Activated effector memory CD4-positive, alpha-beta T cell treated with Interleukin-2 at 50 U/mL for 16 hours (primary cell): Measurements from ENCODE around the gene MYH7.
"Not testable (repeated sequence)": the region's sequence is repeated elsewhere in the genome, so short reads cannot be mapped to it uniquely, and the experiment has no call there.

Experiments
- DNase-seq: peaks from one replicate; pipeline ENCODE4 v3.0.0-alpha.2; 2020

Gene MYH7

GRCh38 chr14:23435543-23436326 is at the start of gene MYH7:
Gene MYH7 (minus strand): TSS chr14:23435660. CDS start chr14:23433732, 1,928 bp downstream.
- no peak for DNase-seq

GRCh38 chr14:23483236-23483854 is 47.9 kb upstream of the MYH7 start:
- no peak for DNase-seq

GRCh38 chr14:23482823-23483148 is 47.3 kb upstream of the MYH7 start:
- DNase-seq, result no peak

- DNase-seq, result no peak
Measured at GRCh38 chr14:23481979-23482822, 46.7 kb upstream of the MYH7 start.

GRCh38 chr14:23481362-23481970 is 46.0 kb upstream of the MYH7 start:
- no peak for DNase-seq

- DNase-seq, result peak; percentile 25
Measured at GRCh38 chr14:23478109-23478759, 42.8 kb upstream of the MYH7 start.

- no peak for DNase-seq
Measured at GRCh38 chr14:23470947-23471346, 35.5 kb upstream of the MYH7 start.

GRCh38 chr14:23469906-23470403 is 34.5 kb upstream of the MYH7 start:
- DNase-seq, result no peak

- DNase-seq, result peak; percentile 88
Measured at GRCh38 chr14:23469127-23469905, 33.9 kb upstream of the MYH7 start, which contains the start of gene NGDN. Gene NGDN (plus strand): TSS chr14:23469703. CDS start chr14:23469716, 13 bp downstream.

- DNase-seq, result no peak
Measured at GRCh38 chr14:23468704-23469126, 33.3 kb upstream of the MYH7 start.

- DNase-seq, result no peak
Measured at GRCh38 chr14:23465261-23465660, 29.8 kb upstream of the MYH7 start.

- no peak for DNase-seq
Measured at GRCh38 chr14:23464700-23465099, 29.2 kb upstream of the MYH7 start.

- no peak for DNase-seq
Measured at GRCh38 chr14:23460960-23461359, 25.5 kb upstream of the MYH7 start.

- DNase-seq, result no peak
Measured at GRCh38 chr14:23457587-23458445, 22.4 kb upstream of the MYH7 start.

GRCh38 chr14:23456883-23457586 is 21.6 kb upstream of the MYH7 start:
- not testable (repeated sequence) for DNase-seq

- DNase-seq, result no peak
Measured at GRCh38 chr14:23454445-23454856, 19.0 kb upstream of the MYH7 start.

- DNase-seq, result no peak
Measured at GRCh38 chr14:23452237-23452636, 16.8 kb upstream of the MYH7 start.

GRCh38 chr14:23450379-23450778 is 14.9 kb upstream of the MYH7 start:
- DNase-seq, result no peak

- no peak for DNase-seq
Measured at GRCh38 chr14:23449314-23449713, 13.9 kb upstream of the MYH7 start.
